Measurements from ENCODE around the gene DLGAP1.

DLGAP1 gene

GRCh38 chr18:3520230-3521085 is 934.6 kb downstream of the DLGAP1 start:
- no peak overlapping the region for H3K4me3 ChIP-seq (replicated peaks in 1 of 2; ENCODE audit: low read depth in 2 of 2, low read length in 2 of 2)
- TF ChIP-seq CTCF (IDR thresholded peaks at IDR 0.05; ENCODE audit: low read depth, low read length) = no peak

DNA sequence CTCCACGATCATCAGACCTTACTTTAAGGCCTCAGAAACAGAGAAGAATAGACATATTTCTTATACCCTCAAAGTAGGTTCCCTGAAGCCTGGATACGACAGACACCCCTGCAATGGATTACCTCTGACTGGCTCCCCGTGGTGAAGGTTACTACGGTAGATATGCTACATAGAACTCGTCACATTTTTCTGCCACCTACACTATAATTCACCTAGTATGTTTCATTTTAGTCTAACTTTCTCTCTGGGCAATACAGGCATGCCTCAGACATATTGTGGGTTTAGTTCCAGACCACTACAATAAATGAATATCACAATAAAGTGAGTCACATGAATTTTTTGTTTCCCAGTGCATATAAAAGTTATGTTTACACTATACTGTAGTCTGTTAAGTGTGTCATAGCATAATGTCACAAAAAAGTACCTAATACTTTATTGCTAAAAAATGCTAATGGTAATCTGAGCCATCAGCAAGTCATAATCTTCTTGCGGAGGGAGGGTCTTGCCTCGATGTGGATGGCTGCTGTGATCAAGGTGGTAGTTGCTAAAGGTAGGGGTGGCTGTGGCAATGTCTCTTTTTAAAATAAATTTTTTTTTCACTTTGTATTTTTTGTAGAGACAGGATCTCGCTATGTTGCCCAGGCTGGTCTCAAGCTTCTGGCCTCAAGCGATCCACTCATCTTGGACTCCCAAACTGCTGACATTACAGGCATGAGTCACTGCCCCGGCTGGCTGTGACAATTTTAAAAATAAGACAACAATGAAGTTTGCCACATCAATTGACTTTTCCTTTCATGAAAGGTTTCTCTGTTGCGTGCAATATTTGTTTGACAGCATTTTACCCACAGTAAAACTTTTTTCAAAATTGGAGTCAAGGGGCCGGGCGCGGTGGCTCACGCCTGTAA is 940.5 kb downstream of the DLGAP1 start:
- TF ChIP-seq CTCF (IDR thresholded peaks at IDR 0.05; ENCODE audit: low read depth, low read length) = no peak
- H3K4me3 ChIP-seq (replicated peaks in 1 of 2; ENCODE audit: low read depth in 2 of 2, low read length in 2 of 2) = no peak overlapping the region
- DNase-seq (ENCODE audit: low read depth in 2 of 2) = peak in 1 of 2 donors; percentile 26

More at GRCh38 chr18:3520230-3521085, 934.6 kb downstream of the DLGAP1 start:
- no peak for DNase-seq (ENCODE audit: low read depth in 2 of 2)

- H3K4me3 ChIP-seq (replicated peaks in 1 of 2; ENCODE audit: low read depth in 2 of 2, low read length in 2 of 2) = no peak overlapping the region
- no peak for DNase-seq (ENCODE audit: low read depth in 2 of 2)
- no peak for TF ChIP-seq CTCF (IDR thresholded peaks at IDR 0.05; ENCODE audit: low read depth, low read length)
Measured at GRCh38 chr18:3513481-3513880, 941.6 kb downstream of the DLGAP1 start.

GRCh38 chr18:3511980-3512379 is 943.1 kb downstream of the DLGAP1 start:
- no peak overlapping the region for H3K4me3 ChIP-seq (replicated peaks in 1 of 2; ENCODE audit: low read depth in 2 of 2, low read length in 2 of 2)
- DNase-seq (ENCODE audit: low read depth in 2 of 2) = peak; percentile 74 to 79
- TF ChIP-seq CTCF (IDR thresholded peaks at IDR 0.05; ENCODE audit: low read depth, low read length) = no peak

- no peak overlapping the region for H3K4me3 ChIP-seq (replicated peaks in 1 of 2; ENCODE audit: low read depth in 2 of 2, low read length in 2 of 2)
- TF ChIP-seq CTCF (IDR thresholded peaks at IDR 0.05; ENCODE audit: low read depth, low read length) = no peak
- DNase-seq (ENCODE audit: low read depth in 2 of 2) = no peak
Measured at GRCh38 chr18:3510896-3511295, 944.2 kb downstream of the DLGAP1 start.

DNA sequence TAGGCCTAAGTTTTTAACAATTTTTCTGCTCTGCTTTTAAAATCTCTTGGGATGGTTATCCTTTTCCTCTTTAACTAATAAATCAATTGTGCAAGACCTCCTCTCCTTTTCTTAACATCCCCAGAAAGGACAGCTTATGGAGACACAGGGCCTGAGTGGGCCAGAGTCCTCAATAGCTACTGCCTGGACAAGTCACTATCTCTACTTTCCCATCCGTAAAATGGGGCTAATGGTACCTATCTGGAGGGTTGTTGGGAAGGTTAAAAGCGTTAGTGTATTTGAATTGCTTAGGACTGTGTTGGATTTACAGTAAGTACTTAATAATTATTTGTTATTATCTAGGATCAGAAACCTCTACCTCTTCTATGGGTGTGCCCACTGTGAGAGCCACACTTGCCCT is 945.1 kb downstream of the DLGAP1 start:
- DNase-seq (ENCODE audit: low read depth in 2 of 2) = no peak
- no peak overlapping the region for H3K4me3 ChIP-seq (replicated peaks in 1 of 2; ENCODE audit: low read depth in 2 of 2, low read length in 2 of 2)
- no peak for TF ChIP-seq CTCF (IDR thresholded peaks at IDR 0.05; ENCODE audit: low read depth, low read length)
